NB4 (cell line): Measurements from ENCODE around the gene GNRHR.

Experiments used
- CTCF ChIP-seq: IDR thresholded peaks from one replicate; pipeline ENCODE4 v1.5.1; 2012; ENCODE audit warnings: low read depth, low read length
- MYC ChIP-seq: IDR thresholded peaks from 2 replicates; pipeline ENCODE4 v1.6.1; 2011; ENCODE audit warnings: low read depth, low read length
- POLR2A ChIP-seq: IDR thresholded peaks from 2 replicates; pipeline ENCODE4 v1.6.1; 2011; ENCODE audit warnings: mild to moderate bottlenecking; ENCODE audit not compliant: insufficient read length; ENCODE audit errors: extremely low read depth

- TF ChIP-seq CTCF: no peak
- no peak for TF ChIP-seq POLR2A
- TF ChIP-seq MYC: no peak
Observed at GRCh38 chr4:67787311-67787710, 33.1 kb upstream of the GNRHR start.
